Erythroblast (primary cell): ENCODE data around the gene EFEMP2.
"Not testable (repeated sequence)": the region's sequence is repeated elsewhere in the genome, so short reads cannot be mapped to it uniquely, and the experiment has no call there.

Experiments
- DNase-seq, 2 experiments: peaks; one replicate each; lab custom pipeline; 2025; lab: John Stamatoyannopoulos, UW
- GATA1 ChIP-seq: IDR thresholded peaks from 2 replicates; pipeline ENCODE4 v1.6.1; 2011; ENCODE audit warnings: low read depth, mild to moderate bottlenecking, control low read depth, low read length, moderate library complexity
- POLR2A ChIP-seq: IDR thresholded peaks from 2 replicates; pipeline ENCODE4 v1.6.1; 2011; ENCODE audit warnings: mild to moderate bottlenecking, low read length

EFEMP2 gene

DNA sequence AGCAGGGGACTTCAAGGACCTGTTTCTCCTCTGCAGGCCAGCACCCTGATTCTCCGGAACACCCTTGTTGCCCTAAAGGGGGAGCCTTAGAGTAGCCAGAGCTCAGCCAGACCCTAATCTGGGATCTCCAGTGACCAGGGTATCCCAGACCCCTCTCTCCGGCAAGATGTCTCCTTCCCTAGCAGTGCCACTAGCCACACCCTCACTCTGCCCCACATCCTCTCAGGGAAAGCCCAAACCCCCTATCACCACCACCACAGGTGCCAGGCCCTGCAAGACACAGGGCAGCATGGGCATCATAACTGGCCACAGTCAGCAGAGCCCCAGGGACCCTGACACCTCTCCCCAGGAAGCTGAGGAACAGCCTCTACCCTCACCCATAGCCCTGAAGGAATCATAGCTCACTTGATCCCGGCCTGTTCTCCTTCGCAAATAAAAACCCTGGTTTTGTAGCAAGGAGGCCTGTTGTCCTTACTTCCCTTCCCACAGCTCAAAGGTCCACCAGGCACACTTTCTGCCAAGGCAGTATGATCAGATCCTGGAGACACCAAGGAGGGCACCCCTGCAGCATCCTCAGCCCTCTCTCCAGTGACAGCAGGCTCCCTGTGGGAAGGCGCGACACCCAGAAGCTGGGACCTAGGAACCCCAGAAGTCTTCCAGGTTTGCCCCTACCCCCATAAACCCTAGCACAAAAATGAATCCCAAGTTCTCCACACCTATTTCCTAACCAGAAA, 19.2 kb downstream of the EFEMP2 start:
- TF ChIP-seq GATA1 (no peak), POLR2A (peak; percentile 42)
- DNase-seq, result no peak

DNA sequence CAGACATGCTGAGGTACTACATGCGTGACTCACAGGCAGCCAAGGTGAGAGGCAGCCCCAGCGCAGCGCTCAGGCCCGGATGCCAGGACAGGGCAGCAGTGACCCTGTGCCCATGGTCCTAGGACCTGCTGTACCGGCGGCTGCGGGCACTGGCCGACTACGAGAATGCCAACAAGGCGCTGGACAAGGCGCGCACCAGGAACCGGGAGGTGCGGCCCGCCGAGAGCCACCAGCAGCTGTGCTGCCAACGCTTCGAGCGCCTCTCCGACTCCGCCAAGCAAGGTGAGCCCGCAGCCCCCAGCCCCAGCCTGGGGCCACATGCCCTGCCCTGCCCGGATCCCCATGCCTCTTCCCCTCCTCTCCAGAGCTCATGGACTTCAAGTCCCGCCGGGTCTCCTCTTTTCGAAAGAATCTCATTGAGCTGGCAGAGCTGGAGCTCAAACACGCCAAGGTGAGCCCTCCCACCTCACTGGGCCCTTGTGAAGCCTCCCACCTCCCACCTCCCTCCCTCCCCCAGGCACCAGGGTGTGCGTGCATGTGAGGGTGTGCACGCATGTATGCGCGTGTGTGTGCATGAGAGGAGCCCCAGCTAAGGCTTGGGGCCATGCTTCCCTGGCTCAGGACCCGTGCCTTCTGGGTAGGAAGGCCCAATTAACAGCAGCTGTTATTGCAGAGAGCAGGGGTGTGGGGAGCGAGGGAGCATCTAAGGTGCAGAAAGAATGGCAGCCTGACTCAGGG, 19.9 kb downstream of the EFEMP2 start:
- DNase-seq, result no peak
- TF ChIP-seq POLR2A (no peak), GATA1 (no peak)

DNA sequence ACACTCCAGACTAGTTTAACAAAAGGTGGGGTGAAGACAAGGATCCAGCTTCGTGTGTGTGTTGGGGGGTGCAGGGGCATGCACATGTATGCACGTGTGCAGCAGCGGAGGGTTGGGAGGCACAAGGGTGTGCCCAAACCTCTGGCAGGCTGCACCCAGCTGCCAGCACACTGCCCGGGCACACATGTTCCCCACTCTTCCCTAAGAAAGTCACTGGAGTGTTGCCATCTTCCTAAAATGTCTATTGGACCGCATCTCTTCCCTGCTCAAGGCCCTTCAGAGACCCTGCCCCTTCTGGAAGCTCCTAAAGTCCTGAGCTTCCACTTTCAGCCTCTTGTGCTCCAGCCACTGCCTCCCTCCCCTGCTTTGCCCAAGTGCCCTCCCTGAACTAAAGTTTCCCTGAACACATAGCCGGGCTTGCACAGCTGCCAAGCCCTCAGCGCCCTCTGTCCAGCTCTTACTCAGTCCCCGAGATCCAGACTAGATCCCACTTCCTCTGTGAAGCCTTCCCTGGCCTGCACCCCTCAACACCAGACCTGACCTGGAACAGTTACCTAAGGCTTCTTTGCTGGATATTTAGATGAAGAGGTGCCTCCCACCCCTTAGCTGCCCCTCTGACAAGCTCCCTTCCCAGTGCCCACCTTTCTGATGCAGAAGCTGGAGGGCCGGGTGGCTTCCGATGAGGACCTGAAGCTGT, 20.6 kb downstream of the EFEMP2 start:
- DNase-seq, result no peak
- no peak for TF ChIP-seq GATA1
- peak; percentile 16 for TF ChIP-seq POLR2A

DNA sequence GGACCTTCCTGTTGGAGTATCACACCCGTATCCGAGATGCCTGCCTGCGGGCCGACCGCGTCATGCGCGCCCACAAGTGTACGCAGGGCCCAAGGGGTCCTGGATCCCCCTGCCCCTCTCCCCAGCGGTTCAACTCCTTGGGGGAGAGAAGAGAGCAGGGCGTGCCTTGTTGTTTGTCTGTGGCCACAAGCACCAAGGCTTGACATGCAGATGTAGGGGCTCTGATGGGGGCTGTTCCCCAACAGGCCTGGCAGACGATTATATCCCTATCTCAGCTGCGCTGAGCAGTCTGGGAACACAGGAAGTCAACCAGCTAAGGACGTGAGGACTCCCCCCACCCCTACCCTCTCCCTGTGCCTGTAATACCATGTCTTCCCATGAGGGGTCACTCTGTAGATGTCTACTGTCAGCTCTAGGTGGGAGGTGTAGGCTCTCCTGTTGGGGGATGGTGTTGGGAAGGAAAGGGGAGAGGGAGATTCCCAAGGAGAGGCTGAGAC, 21.5 kb downstream of the EFEMP2 start:
- peak; percentile 47 to 58 for DNase-seq
- TF ChIP-seq GATA1 (no peak), POLR2A (no peak)

DNA sequence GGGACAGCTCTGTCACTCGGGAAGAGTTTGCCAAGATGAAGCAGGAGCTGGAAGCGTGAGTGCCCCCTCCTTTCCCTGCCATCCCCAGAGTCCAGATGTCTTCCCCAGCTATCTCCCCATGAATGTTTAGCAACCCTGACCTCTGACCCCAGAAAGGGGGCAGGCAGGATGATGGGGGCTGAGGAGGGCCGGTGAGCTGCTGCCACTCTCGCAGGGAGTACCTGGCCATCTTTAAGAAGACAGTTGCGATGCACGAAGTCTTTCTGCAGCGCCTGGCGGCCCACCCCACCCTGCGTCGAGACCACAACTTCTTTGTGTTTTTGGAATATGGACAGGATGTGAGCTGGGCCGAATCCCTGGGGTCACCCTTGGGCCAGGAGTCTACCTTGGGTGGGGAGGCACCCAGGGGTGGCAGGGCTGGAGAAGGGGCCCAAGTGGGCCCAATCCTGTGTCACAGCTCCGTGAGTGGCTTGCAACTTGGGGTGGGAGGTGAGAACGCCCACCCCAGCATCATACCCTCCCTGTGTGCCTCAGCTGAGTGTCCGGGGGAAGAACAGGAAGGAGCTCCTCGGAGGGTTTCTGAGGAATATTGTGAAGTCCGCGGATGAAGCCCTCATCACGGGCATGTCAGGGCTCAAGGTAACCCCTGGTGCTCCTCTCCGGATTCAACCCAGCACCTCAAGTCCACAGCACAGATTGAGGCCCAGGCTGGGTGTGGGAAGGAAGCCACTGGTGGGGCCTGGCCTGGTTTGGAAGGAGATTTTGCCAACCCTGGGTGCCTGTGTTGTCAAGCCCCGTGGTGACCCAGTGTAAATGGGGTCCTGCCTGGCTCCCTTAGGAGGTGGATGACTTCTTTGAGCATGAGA, 22.1 kb downstream of the EFEMP2 start:
- TF ChIP-seq GATA1, result no peak
- TF ChIP-seq POLR2A, result peak; percentile 15

DNA sequence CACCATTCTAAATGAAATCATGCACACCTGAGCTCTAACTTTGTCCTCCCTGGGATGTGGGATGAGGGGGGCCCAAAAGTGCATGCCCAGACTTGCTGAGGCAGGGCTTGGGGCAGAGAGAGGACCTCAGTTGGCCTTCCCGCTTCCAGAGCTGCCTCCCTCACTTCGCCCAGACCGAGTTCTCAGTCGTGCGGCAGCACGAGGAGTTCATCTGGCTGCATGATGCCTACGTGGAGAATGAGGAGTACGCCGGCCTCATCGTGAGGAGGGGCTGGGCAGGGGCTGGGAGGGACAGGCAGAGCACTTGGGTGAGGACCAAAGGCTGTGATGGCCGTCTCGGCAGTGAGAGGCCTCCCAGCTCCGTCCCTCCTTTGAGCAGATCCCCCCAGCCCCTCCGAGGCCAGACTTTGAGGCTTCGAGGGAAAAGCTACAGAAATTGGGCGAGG, 22.8 kb downstream of the EFEMP2 start:
- DNase-seq, result no peak
- no peak for TF ChIP-seq GATA1
- no peak for TF ChIP-seq POLR2A

More for the DNA sequence above, 22.1 kb downstream of the EFEMP2 start:
- no peak for DNase-seq

DNA sequence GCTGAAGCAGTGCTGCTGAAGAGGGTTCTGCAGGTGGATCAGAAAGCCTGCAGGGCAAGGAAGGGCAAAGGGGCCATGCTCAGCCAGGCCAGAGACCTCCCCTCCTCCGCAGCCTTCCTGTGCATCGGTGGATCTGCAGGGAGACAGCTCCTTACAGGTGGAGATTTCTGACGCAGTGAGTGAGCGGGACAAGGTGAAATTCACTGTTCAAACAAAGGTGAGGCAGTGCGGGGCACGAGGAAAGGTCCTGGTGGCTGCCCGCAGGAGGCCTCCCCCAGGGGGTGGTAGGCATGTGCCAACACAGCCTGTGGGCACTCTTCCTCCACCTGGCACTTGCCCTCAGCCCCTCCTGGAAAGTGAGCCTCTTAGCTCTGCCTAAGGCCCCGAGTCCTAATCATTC, 23.2 kb downstream of the EFEMP2 start:
- TF ChIP-seq GATA1 (no peak), POLR2A (no peak)
- DNase-seq, result no peak

DNA sequence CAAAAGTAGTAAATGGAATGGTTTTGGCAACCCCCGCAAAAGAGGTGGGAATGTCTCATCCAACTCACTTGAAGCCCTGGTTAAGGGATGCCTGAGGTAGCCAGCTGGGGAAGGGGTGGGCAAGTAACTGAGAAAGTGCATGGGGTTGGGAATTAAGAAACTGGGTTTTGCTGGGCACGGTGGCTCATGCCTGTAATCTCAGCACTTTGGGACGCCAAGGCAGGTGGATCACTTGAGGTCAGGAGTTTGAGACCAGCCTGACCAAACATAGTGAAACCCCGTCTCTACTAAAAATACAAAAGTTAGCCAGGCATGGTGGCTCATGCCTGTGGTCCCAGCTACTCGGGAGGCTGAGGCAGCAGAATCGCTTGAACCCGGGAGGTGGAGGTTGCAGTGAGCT, 23.9 kb downstream of the EFEMP2 start:
- DNase-seq, result not testable (repeated sequence)

DNA sequence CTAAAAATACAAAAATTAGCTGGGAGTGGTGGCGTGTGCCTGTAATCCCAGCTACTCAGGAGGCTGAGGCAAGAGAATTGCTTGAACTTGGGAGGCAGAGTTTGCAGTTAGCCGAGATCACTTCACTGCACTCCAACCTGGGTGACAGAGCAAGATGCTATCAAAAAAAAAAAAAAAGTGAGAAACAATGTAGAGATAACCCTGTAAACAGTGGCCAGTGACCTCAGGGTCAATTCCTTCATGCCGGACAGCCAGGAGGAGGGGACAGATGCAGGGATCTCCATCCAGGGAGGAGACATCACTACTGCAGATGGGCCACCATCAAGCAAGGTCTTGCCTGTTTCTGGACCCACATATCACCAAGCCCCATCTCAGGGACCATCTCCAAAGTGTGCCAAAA, 24.9 kb downstream of the EFEMP2 start:
- TF ChIP-seq GATA1 (no peak), POLR2A (no peak)
- no peak for DNase-seq

DNA sequence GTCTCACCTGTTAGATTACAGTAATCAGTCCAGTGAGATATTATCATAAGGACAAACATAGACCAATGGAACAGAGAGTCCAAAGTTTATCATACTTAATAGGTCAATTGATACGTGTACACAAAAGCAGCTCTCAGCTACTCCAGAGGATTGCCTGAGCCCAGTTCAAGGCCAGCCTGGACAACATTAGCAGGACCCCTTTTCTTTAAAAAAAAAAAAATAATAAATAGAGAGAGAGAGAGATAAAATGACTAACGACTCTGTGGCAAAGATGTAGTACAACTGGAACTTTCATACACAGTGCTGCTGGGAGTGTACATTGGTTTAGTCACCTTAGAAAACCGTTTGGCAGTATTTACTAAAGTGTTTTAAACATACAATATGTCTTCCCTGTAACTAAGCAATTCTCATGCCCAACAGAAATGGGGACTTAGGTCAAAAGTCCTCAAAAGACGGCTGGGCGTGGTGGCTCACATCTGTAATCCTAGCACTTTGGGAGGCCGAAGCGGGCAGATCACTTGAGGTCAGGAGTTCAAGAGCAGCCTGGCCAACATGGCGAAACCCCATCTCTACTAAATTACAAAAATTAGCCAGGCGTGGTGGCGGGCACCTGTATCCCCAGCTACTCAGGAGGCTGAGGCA, 28.2 kb downstream of the EFEMP2 start:
- TF ChIP-seq POLR2A, result no peak
- no peak for TF ChIP-seq GATA1
- DNase-seq, result no peak

DNA sequence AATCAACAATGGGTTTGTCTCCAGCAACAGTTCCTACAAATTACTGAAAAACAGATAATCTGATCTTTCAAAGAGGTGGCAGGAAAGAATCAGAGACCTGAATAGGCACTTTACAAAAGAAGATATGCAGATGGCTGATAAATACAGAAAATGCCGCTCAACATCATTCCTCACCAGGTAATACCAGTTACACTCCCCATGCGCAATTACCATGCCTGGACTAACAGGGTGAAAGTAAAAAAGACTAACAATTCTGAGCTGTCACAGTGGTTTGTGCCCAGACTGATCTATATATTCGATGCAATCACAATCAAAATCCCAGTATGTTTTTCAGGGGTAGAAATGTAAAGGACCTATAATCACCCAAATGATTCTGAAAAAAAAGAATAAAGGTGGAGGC, 28.8 kb downstream of the EFEMP2 start:
- no peak for DNase-seq
- no peak for TF ChIP-seq GATA1
- no peak for TF ChIP-seq POLR2A

DNA sequence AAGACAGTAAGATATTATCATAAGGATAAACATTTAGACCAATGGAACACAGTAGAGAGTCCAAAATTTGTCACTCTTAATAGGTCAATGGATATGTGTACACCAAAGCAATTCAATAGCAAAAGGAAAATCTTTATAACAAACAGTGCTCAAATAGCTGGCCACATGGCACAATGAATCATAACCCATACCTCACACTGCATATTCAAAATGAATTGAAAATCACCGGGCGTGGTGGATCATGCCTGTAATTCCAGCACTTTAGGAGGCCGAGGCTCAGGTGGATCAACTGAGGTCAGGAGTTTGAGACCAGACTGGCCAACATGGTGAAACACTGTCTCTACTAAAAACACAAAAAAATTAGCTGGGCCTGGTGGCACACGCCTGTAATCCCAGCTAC, 30.5 kb downstream of the EFEMP2 start:
- DNase-seq, result no peak
- no peak for TF ChIP-seq POLR2A
- TF ChIP-seq GATA1, result no peak
